ENCODE measurements around the gene IL17RE. TPM values are rescaled to one million over a fixed set of nuclear protein-coding genes. Genes with fewer than 3 reads are reported as not detected.
"Not testable (repeated sequence)": the region's sequence is repeated elsewhere in the genome, so short reads cannot be mapped to it uniquely, and the experiment has no call there.

IL17RE gene
- total and polyA plus RNA-seq, 12 donors: 0.22 to 4.3 (median 1.5) TPM

DNA sequence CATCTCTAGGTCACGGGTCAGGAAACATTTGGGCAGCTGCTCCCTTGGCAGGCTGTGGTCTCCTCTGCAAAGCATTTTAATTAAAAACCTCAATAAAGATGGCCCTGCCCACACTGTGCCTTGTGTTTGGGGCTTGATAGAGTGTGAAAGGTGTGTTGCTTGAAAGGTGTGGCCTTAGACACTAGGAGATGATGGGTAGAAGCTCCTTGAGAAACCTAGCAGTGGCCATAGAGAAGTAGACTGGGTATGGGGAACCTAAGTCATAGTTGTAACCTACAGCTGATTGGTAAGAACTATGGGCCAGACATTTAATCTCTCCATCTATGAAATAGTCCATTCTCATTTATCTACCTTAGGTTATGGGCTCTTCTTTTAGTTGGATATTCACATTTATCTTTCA lies 8.9 kb upstream of the IL17RE start:
- no peak overlapping the region for H3K4me3 ChIP-seq
- WGBS, 4 donors: 58 to 74% (median 71%) methylated on average over 1 of the region's 1 CpG
- no peaks in the 10 kb centered on the region for H3K27me3 ChIP-seq
- intact Hi-C loops (cut with DNase I): no loop called here
- DNase-seq: no peak
- TF ChIP-seq, protein P1, sequence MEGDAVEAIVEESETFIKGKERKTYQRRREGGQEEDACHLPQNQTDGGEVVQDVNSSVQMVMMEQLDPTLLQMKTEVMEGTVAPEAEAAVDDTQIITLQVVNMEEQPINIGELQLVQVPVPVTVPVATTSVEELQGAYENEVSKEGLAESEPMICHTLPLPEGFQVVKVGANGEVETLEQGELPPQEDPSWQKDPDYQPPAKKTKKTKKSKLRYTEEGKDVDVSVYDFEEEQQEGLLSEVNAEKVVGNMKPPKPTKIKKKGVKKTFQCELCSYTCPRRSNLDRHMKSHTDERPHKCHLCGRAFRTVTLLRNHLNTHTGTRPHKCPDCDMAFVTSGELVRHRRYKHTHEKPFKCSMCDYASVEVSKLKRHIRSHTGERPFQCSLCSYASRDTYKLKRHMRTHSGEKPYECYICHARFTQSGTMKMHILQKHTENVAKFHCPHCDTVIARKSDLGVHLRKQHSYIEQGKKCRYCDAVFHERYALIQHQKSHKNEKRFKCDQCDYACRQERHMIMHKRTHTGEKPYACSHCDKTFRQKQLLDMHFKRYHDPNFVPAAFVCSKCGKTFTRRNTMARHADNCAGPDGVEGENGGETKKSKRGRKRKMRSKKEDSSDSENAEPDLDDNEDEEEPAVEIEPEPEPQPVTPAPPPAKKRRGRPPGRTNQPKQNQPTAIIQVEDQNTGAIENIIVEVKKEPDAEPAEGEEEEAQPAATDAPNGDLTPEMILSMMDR (IDR thresholded peaks at IDR 0.05): no peak
- TF ChIP-seq POLR2A (IDR thresholded peaks at IDR 0.05): no peak
- no peaks in the 10 kb centered on the region for H3K9me3 ChIP-seq (replicated peaks in 1 of 3)
- H3K4me1 ChIP-seq (replicated peaks in 1 of 2): peaks cover 33 to 56% of the 10 kb centered on the region in 2 donors
- peaks cover 0 to 13% of the 10 kb centered on the region in 2 donors for H3K36me3 ChIP-seq (replicated peaks in 1 of 2)
- H3K27ac ChIP-seq: peak overlapping the region in 3 of 5 donors; percentile 20 to 70 (median 39)

DNA sequence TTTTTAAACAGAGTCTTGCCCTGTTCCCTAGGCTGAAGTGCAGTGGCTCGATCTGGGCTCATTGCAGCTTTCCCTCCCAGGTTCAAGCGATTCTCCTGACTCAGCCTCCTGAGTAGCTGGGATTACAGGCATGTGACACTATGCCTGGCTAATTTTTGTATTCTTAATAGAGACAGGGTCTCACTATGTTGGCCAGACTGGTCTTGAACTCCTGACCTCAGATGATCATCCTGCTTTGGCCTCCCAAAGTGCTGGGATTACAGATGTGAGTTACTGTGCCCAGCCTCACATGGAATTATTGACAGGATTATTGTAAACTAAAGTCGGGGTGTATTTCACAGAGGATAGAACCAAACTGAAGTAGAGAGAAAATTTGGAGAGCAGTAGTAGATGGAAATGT lies 6.9 kb upstream of the IL17RE start:
- H3K27ac ChIP-seq; intact Hi-C loops (cut with DNase I); H3K9me3 ChIP-seq (replicated peaks in 1 of 3); DNase-seq; H3K27me3 ChIP-seq; H3K4me3 ChIP-seq: not testable (repeated sequence)
- Histone ChIP-seq H3K36me3 (replicated peaks in 1 of 2) (peaks cover 0 to 13% of the 10 kb centered on the region in 2 donors), H3K4me1 (replicated peaks in 1 of 2) (peaks cover 22 to 44% of the 10 kb centered on the region in 2 donors)
- 97 to 100% (median 99%) methylated on average over 2 to 3 of the region's 3 CpGs for WGBS, 4 donors

DNA sequence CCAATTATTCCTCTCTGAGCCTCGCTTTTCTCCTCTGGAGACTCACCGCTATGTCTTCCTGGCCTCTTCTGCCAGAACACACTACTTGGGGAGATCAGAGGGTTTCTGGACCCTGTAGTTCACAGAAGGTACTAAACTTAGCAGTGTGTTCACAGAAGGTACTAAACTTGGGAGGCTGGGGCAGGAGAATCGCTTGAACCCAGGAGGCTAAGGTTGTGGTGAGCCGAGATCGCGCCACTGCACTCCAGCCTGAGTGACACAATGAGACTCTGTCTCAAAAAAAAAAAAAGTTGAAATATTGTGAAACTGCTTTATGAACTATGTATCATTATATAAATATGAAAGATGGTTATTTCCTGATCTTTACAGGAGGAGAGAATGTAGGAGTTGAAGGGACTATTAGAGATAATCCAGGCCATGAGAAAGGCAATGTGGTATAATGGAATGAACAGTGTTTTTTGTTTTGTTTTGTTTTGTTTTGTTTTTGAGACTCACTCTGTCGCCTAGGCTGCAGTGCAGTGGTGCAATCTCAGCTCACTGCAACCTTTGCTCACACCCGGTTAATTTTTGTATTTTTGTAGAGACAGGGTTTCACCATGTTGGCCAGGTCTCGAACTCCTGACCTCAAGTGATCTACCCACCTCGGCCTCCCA lies 5.8 kb upstream of the IL17RE start:
- H3K4me3 ChIP-seq; H3K9me3 ChIP-seq (replicated peaks in 1 of 3); H3K27me3 ChIP-seq; DNase-seq; intact Hi-C loops (cut with DNase I): not testable (repeated sequence)
- peaks cover 0 to 13% of the 10 kb centered on the region in 2 donors for H3K36me3 ChIP-seq (replicated peaks in 1 of 2)
- peak overlapping the region in 1 of 5 donors; percentile 66 for H3K27ac ChIP-seq
- peaks cover 22 to 35% of the 10 kb centered on the region in 2 donors for H3K4me1 ChIP-seq (replicated peaks in 1 of 2)
- WGBS, 4 donors: 92 to 95% (median 94%) methylated on average over 9 to 10 of the region's 10 CpGs

DNA sequence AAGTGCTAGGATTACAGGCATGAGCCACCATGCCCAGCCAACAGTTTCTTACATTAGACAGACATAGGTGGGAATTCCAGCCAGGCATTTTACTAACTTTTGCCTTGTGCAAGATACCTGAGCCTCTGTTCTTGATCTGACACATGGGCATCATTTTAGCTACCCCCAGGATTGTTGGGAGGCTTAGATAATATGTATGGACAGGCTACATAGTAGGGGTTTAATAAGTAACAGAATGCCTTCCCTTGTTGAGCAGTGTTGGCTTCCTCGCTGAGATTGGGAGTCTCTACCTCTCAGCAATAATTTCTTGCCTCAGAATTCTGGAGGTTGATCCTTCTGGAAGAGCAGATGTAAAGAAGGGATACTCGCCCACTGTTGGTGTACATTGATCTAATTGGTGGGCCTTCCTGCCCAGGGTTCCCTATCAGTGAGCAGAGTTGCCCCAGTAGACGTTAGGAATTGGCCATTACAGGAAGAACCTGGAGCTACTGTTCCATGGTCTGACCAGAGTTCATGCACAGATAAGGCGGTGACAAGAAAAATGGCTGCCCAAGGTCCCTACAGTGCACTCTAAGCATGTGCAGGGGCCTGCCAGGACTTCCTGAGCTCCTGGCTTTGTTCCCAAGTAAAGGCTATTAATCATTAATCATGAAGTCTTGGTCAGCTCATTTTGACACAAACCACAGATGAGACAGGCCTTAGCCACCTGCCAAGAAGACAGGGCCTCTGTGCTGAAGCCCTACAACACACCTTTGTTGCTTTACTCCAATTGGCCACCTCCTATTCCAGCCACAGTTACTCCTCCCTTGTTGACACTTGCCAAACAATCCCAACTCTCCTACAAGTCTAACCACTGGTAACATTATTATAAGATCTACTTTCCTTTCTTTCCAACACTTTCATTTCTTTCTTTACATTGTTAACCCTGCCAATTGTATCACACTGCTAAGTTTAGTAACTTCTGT lies 5.0 kb upstream of the IL17RE start:
- H3K27ac ChIP-seq: peak overlapping the region in 4 of 5 donors; percentile 25 to 75 (median 68)
- peaks cover 22 to 26% of the 10 kb centered on the region in 2 donors for H3K4me1 ChIP-seq (replicated peaks in 1 of 2)
- H3K36me3 ChIP-seq (replicated peaks in 1 of 2): peaks cover 0 to 13% of the 10 kb centered on the region in 2 donors
- DNase-seq: peak; percentile 43 to 82 (median 76)
- no peaks in the 10 kb centered on the region for H3K9me3 ChIP-seq (replicated peaks in 1 of 3)
- H3K27me3 ChIP-seq: no peaks in the 10 kb centered on the region
- WGBS, 4 donors: 37 to 75% (median 54%) methylated on average over 2 to 4 of the region's 4 CpGs
- H3K4me3 ChIP-seq: no peak overlapping the region
- peak in 1 of 2 donors; percentile 23 for TF ChIP-seq POLR2A (IDR thresholded peaks at IDR 0.05)
- TF ChIP-seq, protein P1 (IDR thresholded peaks at IDR 0.05): no peak
- intact Hi-C loops (cut with DNase I): no loop called here
